RWPE1 (cell line): ENCODE measurements around the gene TASP1.

Experiments
- CTCF ChIA-PET: fragments of 350-600 bp; sonication (Branson Sonifier 250); formaldehyde crosslinking; extraction: SDS; loops from one replicate; lab custom pipeline; 2021; lab: Yijun Ruan, JAX
- POLR2A ChIA-PET: fragments of 400-600 bp; formaldehyde crosslinking; extraction: SDS; loops from one replicate; lab custom pipeline; 2020; ENCODE audit warnings: antibody characterized with exemption; ENCODE audit not compliant: low non-redundant PET; lab: Yijun Ruan, JAX
- DNase-seq: peaks from one replicate; pipeline ENCODE4 v3.0.0; 2012; ENCODE audit warnings: low spot score
- H3K27ac ChIP-seq: fragments of 450-650 bp; 2 replicates; pipeline ENCODE4 v1.5.1; 2017
- CTCF ChIP-seq: fragments of 450-650 bp; conservative IDR thresholded peaks from 2 replicates; pipeline ENCODE4 v1.5.1; 2017; ENCODE audit warnings: low read depth, mild to moderate bottlenecking

TASP1 gene

GRCh38 chr20:13678944-13679343, 40.2 kb upstream of the TASP1 start:
- no peak for DNase-seq
- ChIA-PET CTCF (no interaction called here), POLR2A (no interaction called here)
- TF ChIP-seq CTCF = no peak
- no peak overlapping the region for H3K27ac ChIP-seq

- DNase-seq = no peak
- ChIA-PET POLR2A (no interaction called here), CTCF (interaction anchor here (0.6 kb wide), 1 partner anchor 19 kb away, joined by 4 read pairs; no protein-coding TSS in a partner anchor)
- H3K27ac ChIP-seq = no peak overlapping the region
- no peak for TF ChIP-seq CTCF
Measured at GRCh38 chr20:13677241-13677640, 38.5 kb upstream of the TASP1 start.

GRCh38 chr20:13676682-13677081, 38.0 kb upstream of the TASP1 start:
- POLR2A ChIA-PET = no interaction called here
- CTCF ChIA-PET = no interaction called here
- no peak for DNase-seq
- TF ChIP-seq CTCF = no peak
- H3K27ac ChIP-seq = no peak overlapping the region

- CTCF ChIA-PET = no interaction called here
- no peak for TF ChIP-seq CTCF
- no peak overlapping the region for H3K27ac ChIP-seq
- POLR2A ChIA-PET = no interaction called here
- no peak for DNase-seq
Measured at GRCh38 chr20:13672690-13673089, 34.0 kb upstream of the TASP1 start.

- no peak for TF ChIP-seq CTCF
- H3K27ac ChIP-seq = no peak overlapping the region
- CTCF ChIA-PET = interaction anchor here (0.6 kb wide), 1 partner anchor 48 kb away, joined by 3 read pairs; no protein-coding TSS in a partner anchor
- DNase-seq = peak; percentile 20
- POLR2A ChIA-PET = no interaction called here
Measured at GRCh38 chr20:13671916-13672378, 33.2 kb upstream of the TASP1 start.

GRCh38 chr20:13671512-13671911, 32.8 kb upstream of the TASP1 start:
- no peak for DNase-seq
- ChIA-PET POLR2A (no interaction called here), CTCF (no interaction called here)

More at GRCh38 chr20:13671512-13671911, 32.8 kb upstream of the TASP1 start:
- no peak for TF ChIP-seq CTCF
- H3K27ac ChIP-seq = no peak overlapping the region
